Retinal pigment epithelial cell (primary cell): Measurements from ENCODE around the gene ME3.

ENCODE experiments used
- DNase-seq: peaks from one replicate; pipeline ENCODE4 v3.0.0-alpha.2; 2010; ENCODE audit warnings: low read depth
- H3K4me3 ChIP-seq: 2 replicates; pipeline ENCODE4 v1.5.1; 2011; ENCODE audit warnings: mild to moderate bottlenecking, low read length, control low read depth, moderate library complexity
- CTCF ChIP-seq: conservative IDR thresholded peaks from 2 replicates; pipeline ENCODE4 v1.5.1; 2011; ENCODE audit warnings: low read depth, low read length, control low read depth, inconsistent platforms

Gene ME3

DNA sequence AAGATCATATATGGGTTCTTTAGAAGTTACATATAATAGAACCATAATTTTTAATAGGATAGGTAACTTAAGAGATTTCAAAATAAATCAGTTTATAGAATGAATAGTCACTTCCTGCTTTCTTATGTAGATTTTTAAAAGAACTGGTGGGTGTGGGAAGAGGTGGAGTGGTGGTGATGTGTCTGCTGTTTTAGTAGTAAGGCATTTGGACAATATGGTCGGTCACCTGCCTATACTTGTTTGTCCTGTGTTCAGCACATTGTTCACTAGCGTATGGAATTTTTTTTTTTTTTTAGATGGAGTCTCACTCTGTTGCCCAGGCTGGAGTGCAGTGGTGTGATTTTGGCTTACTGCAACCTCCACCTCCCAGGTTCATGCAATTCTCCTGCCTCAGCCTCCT is 258.4 kb downstream of the ME3 start:
- H3K4me3 ChIP-seq: no peak overlapping the region
- DNase-seq: no peak
- no peak for TF ChIP-seq CTCF

DNA sequence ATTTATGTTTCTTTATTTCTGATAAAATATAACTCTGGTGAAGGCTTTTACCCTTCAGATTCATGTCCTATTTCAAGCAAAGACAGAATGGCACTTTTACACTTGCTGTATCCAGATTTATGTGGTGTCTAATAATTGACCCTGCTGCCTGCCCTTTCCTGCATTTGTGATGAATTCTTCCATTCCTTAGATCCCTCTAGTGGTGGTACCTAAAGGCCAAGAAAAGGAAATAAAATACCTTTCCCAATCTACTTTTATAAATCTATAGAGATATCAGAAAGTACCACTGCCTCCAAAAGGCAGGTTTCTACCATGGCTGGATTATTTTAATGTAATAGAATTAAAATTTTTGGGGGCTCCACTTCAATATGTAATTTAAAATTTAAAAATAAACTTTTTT is 263.6 kb downstream of the ME3 start:
- TF ChIP-seq CTCF: peak; percentile 59
- H3K4me3 ChIP-seq: no peak overlapping the region
- DNase-seq: no peak

- DNase-seq: no peak
- no peak for TF ChIP-seq CTCF
- H3K4me3 ChIP-seq: no peak overlapping the region
Measured at GRCh38 chr11:86403458-86403857, 269.0 kb downstream of the ME3 start.

DNA sequence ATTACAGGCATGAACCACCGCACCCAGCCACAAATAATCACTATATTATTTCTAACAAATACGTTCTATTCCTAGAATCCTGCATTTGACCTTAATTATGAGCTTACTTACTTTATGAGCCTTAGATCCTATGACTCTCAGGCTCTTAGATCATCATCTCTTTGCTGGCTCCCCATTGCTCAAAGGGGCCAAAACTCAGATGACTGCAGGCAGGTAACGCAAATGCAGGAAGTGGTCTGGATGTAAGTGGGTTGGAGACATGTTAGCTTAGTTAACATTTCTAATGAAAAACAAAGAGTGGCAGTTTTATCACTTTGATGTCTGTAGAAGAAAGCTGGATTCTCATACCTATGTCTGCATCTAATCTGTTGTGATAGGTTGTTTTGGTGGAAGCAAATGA is 274.3 kb downstream of the ME3 start:
- no peak for TF ChIP-seq CTCF
- DNase-seq: no peak
- no peak overlapping the region for H3K4me3 ChIP-seq

- H3K4me3 ChIP-seq: no peak overlapping the region
- no peak for DNase-seq
- TF ChIP-seq CTCF: no peak
Measured at GRCh38 chr11:86397351-86397750, 275.1 kb downstream of the ME3 start.

DNA sequence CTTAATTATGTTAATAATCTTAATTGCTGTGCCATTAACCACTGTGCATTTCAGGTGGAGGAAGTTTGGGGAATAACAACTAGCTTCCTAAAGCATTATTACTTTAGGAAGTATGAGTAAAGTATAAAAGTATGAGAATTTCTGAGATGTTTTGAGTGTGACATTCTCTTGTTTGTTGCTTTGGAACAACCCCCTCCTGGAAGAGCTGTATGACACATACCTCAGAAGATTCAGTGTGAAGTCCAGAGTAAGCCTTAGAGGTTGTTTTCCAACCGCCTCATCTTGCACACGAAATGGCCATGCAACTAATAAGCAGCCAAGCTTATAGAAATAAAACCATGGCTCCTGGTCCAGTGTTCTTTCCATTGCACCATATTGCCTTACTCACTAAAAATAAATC is 276.0 kb downstream of the ME3 start:
- H3K4me3 ChIP-seq: no peak overlapping the region
- DNase-seq: no peak
- TF ChIP-seq CTCF: no peak

DNA sequence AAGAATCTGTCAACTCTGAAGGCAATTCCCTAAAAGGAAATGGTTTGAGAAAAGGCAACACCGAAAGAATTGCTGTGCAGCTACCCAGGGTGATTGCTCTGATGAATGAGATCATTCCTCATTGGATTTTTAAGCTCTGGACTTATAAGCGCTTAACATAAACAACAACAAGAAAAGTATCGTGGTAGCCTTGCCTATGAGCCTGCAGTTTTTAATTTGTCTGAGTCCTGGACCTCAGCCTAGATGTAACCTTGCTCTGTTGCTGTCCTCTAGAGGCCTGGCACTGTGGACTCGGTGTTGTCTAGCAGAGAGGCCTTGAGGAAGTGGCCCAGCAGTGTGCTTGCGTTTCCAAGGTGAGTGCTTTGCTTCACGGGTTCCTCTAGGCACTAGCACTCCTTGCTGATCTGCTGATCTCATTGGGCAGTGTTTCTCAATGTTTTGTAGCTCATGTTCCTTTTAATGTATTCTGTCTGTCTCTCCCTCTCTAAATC is 277.3 kb downstream of the ME3 start:
- no peak overlapping the region for H3K4me3 ChIP-seq
- DNase-seq: no peak
- no peak for TF ChIP-seq CTCF
